GM19372 (cell line): ENCODE results near the gene RNLS.

ENCODE experiments used
- ATAC-seq: cut with Tn5 transposase; IDR thresholded peaks from one replicate; pipeline ENCODE4 v1.9.1; 2021; ENCODE audit warnings: mild to moderate bottlenecking, low read depth, moderate library complexity; ENCODE audit not compliant: unreplicated experiment

The RNLS gene

GRCh38 chr10:88440541-88440940 lies 142.6 kb downstream of the RNLS start:
- no peak for ATAC-seq

GRCh38 chr10:88439932-88440331 lies 143.2 kb downstream of the RNLS start:
- no peak for ATAC-seq

GRCh38 chr10:88437411-88437810 lies 145.7 kb downstream of the RNLS start:
- no peak for ATAC-seq

- ATAC-seq: no peak
Measured at GRCh38 chr10:88433565-88434186, 149.4 kb downstream of the RNLS start.

GRCh38 chr10:88431103-88431502 lies 152.0 kb downstream of the RNLS start:
- ATAC-seq: no peak

GRCh38 chr10:88428976-88429375 lies 154.1 kb downstream of the RNLS start:
- ATAC-seq: no peak

GRCh38 chr10:88428442-88428841 lies 154.7 kb downstream of the RNLS start:
- no peak for ATAC-seq

- ATAC-seq: no peak
Measured at GRCh38 chr10:88427024-88427423, 156.1 kb downstream of the RNLS start.

- ATAC-seq: no peak
Measured at GRCh38 chr10:88424881-88425280, 158.2 kb downstream of the RNLS start.

GRCh38 chr10:88423732-88424131 lies 159.4 kb downstream of the RNLS start:
- no peak for ATAC-seq

GRCh38 chr10:88421590-88421989 lies 161.5 kb downstream of the RNLS start:
- no peak for ATAC-seq

- ATAC-seq: no peak
Measured at GRCh38 chr10:88418871-88419270, 164.2 kb downstream of the RNLS start.

GRCh38 chr10:88417387-88418030 lies 165.6 kb downstream of the RNLS start:
- no peak for ATAC-seq

GRCh38 chr10:88416801-88417200 lies 166.3 kb downstream of the RNLS start:
- no peak for ATAC-seq

GRCh38 chr10:88415533-88416130 lies 167.5 kb downstream of the RNLS start:
- no peak for ATAC-seq

- ATAC-seq: no peak
Measured at GRCh38 chr10:88413412-88413811, 169.7 kb downstream of the RNLS start.

- ATAC-seq: no peak
Measured at GRCh38 chr10:88411772-88412349, 171.3 kb downstream of the RNLS start.

- no peak for ATAC-seq
Measured at GRCh38 chr10:88409824-88410223, 173.3 kb downstream of the RNLS start.

- no peak for ATAC-seq
Measured at GRCh38 chr10:88409236-88409635, 173.9 kb downstream of the RNLS start.

GRCh38 chr10:88408096-88408495 lies 175.0 kb downstream of the RNLS start:
- no peak for ATAC-seq

GRCh38 chr10:88404133-88404532 lies 179.0 kb downstream of the RNLS start:
- no peak for ATAC-seq
